HEK293 (cell line): Measurements from ENCODE around the gene WWOX.
A peak's percentile ranks its signal among the peaks of the same experiment; 100 is the strongest.

Experiments used
- CTCF ChIA-PET: fragments of 350-600 bp; formaldehyde crosslinking; extraction: SDS; loops from one replicate; lab custom pipeline; 2021; ENCODE audit warnings: antibody characterized with exemption; lab: Yijun Ruan, JAX
- POLR2A ChIA-PET: fragments of 300-600 bp; formaldehyde crosslinking; extraction: SDS; loops from one replicate; lab custom pipeline; 2020; ENCODE audit warnings: antibody characterized with exemption, inconsistent platforms; lab: Yijun Ruan, JAX
- H3K27ac ChIP-seq: fragments of 200-500 bp; sonication (Bioruptor generic); 2 replicates; pipeline ENCODE4 v1.5.1; 2014; ENCODE audit warnings: low read depth, low read length, control low read depth, inconsistent platforms; ENCODE audit errors: extremely low read depth
- H3K36me3 ChIP-seq, 2 experiments: fragments of 200-500 bp in 1 of 2; sonication (Bioruptor generic) in 1 of 2; 1 replicate in 1 of 2; 2 replicates in 1 of 2; pipeline ENCODE4 v1.5.1; 2014 to 2017; ENCODE audit warnings: inconsistent platforms in 2 of 2, low read length in 2 of 2; ENCODE audit not compliant: control insufficient read depth in 2 of 2, insufficient read depth in 1 of 2
- H3K4me1 ChIP-seq: fragments of 200-500 bp; sonication (Bioruptor generic); 2 replicates; pipeline ENCODE4 v1.5.1; 2014; ENCODE audit warnings: mild to moderate bottlenecking, low read length, inconsistent platforms; ENCODE audit not compliant: control insufficient read depth, insufficient read depth
- H3K4me3 ChIP-seq: 2 replicates; pipeline ENCODE4 v1.5.1; 2011; ENCODE audit warnings: low read depth, mild to moderate bottlenecking, control low read depth, low read length, moderate library complexity
- H3K9me3 ChIP-seq: fragments of 200-500 bp; sonication (Bioruptor generic); 2 replicates; pipeline ENCODE4 v1.5.1; 2014; ENCODE audit warnings: low read depth, low read length, inconsistent platforms; ENCODE audit not compliant: control insufficient read depth, insufficient read depth
- CTCF ChIP-seq: fragments of 450-650 bp; formaldehyde crosslinking; IDR thresholded peaks from 2 replicates; pipeline ENCODE4 v1.5.1; 2016; ENCODE audit warnings: missing biosample characterization, missing genetic modification characterization
- ZBTB11 ChIP-seq: fragments of 450-650 bp; formaldehyde crosslinking; conservative IDR thresholded peaks from 2 replicates; pipeline ENCODE4 v1.5.1; 2016; ENCODE audit warnings: low read depth, missing biosample characterization, missing genetic modification characterization
- ZBTB21 ChIP-seq: fragments of 450-650 bp; formaldehyde crosslinking; IDR thresholded peaks from 2 replicates; pipeline ENCODE4 v1.5.1; 2017; ENCODE audit warnings: missing biosample characterization, missing genetic modification characterization
- ZFP37 ChIP-seq: fragments of 450-650 bp; formaldehyde crosslinking; IDR thresholded peaks from 2 replicates; pipeline ENCODE4 v1.5.1; 2016; ENCODE audit warnings: missing biosample characterization, missing genetic modification characterization
- ZNF10 ChIP-seq: fragments of 450-650 bp; formaldehyde crosslinking; IDR thresholded peaks from 2 replicates; pipeline ENCODE4 v1.5.1; 2017; ENCODE audit warnings: missing biosample characterization, missing genetic modification characterization
- ZNF140 ChIP-seq: fragments of 450-650 bp; formaldehyde crosslinking; IDR thresholded peaks from 2 replicates; pipeline ENCODE4 v1.5.1; 2016; ENCODE audit warnings: missing biosample characterization, missing genetic modification characterization
- ZNF18 ChIP-seq: fragments of 450-650 bp; formaldehyde crosslinking; IDR thresholded peaks from 2 replicates; pipeline ENCODE4 v1.5.1; 2016; ENCODE audit warnings: missing biosample characterization, missing genetic modification characterization
- ZNF184 ChIP-seq: fragments of 450-650 bp; IDR thresholded peaks from 2 replicates; pipeline ENCODE4 v1.5.1; 2018; ENCODE audit warnings: missing biosample characterization, mild to moderate bottlenecking, missing genetic modification characterization
- ZNF391 ChIP-seq: fragments of 450-650 bp; formaldehyde crosslinking; IDR thresholded peaks from 2 replicates; pipeline ENCODE4 v1.5.1; 2016; ENCODE audit warnings: low read depth, missing biosample characterization, missing genetic modification characterization, borderline replicate concordance
- ZNF501 ChIP-seq: fragments of 450-650 bp; formaldehyde crosslinking; IDR thresholded peaks from 2 replicates; pipeline ENCODE4 v1.5.1; 2016; ENCODE audit warnings: missing biosample characterization, missing genetic modification characterization
- ZNF529 ChIP-seq: fragments of 450-650 bp; formaldehyde crosslinking; IDR thresholded peaks from 2 replicates; pipeline ENCODE4 v1.5.1; 2017; ENCODE audit warnings: missing genetic modification characterization, missing biosample characterization; ENCODE audit not compliant: insufficient replicate concordance
- ZNF530 ChIP-seq: fragments of 450-650 bp; formaldehyde crosslinking; IDR thresholded peaks from 2 replicates; pipeline ENCODE4 v1.5.1; 2016; ENCODE audit warnings: low read depth, missing biosample characterization, missing genetic modification characterization
- ZNF645 ChIP-seq: fragments of 450-650 bp; formaldehyde crosslinking; IDR thresholded peaks from 2 replicates; pipeline ENCODE4; 2016; ENCODE audit warnings: missing biosample characterization, missing genetic modification characterization
- ZNF654 ChIP-seq: fragments of 450-650 bp; formaldehyde crosslinking; IDR thresholded peaks from 2 replicates; pipeline ENCODE4 v1.5.1; 2016; ENCODE audit warnings: low read depth, missing biosample characterization, missing genetic modification characterization
- TF ChIP-seq, protein P1 (sequence below): fragments of 450-650 bp; formaldehyde crosslinking; IDR thresholded peaks from 2 replicates; pipeline ENCODE4 v1.5.1; 2016; ENCODE audit warnings: missing biosample characterization, missing genetic modification characterization

The WWOX gene

GRCh38 chr16:78502812-78503350 lies 403.4 kb downstream of the WWOX start:
- Histone ChIP-seq H3K4me1 (no peaks in the 10 kb centered on the region), H3K36me3 (no peaks in the 10 kb centered on the region), H3K27ac (no peak overlapping the region), H3K9me3 (no peaks in the 10 kb centered on the region), H3K4me3 (no peak overlapping the region)
- CTCF ChIA-PET: interaction anchor here (0.6 to 0.9 kb wide), 3 partner anchors 199 to 744 kb away, joined by 3 to 5 read pairs (median 4); no protein-coding TSS in a partner anchor
- TF ChIP-seq ZNF18 (tag by site-specific recombination) (no peak), ZNF391 (tag by site-specific recombination) (no peak), ZNF645 (tag by site-specific recombination) (no peak), ZNF10 (tag by site-specific recombination) (no peak), ZFP37 (tag by site-specific recombination) (no peak), ZNF530 (tag by site-specific recombination) (no peak), ZNF529 (tag by site-specific recombination) (no peak), ZBTB21 (tag by site-specific recombination) (no peak), ZBTB11 (tag by site-specific recombination) (no peak), ZNF140 (tag by site-specific recombination) (no peak), ZNF184 (tag by site-specific recombination) (no peak), ZNF501 (tag by site-specific recombination) (no peak)
- POLR2A ChIA-PET: no interaction called here

- H3K27ac ChIP-seq: no peak overlapping the region
- POLR2A ChIA-PET: no interaction called here
- no peak overlapping the region for H3K4me3 ChIP-seq
- no peaks in the 10 kb centered on the region for H3K36me3 ChIP-seq
- CTCF ChIA-PET: interaction anchor here (0.6 to 1.8 kb wide), 12 partner anchors 9 to 1935 kb away, joined by 3 to 5 read pairs (median 3); no protein-coding TSS in a partner anchor
- H3K9me3 ChIP-seq: no peaks in the 10 kb centered on the region
- H3K4me1 ChIP-seq: no peaks in the 10 kb centered on the region
- peak; percentile 41 for TF ChIP-seq ZNF654 (tag by site-specific recombination)
- 0 out of 2 replicates have a peak, but pooled peaks have one; percentile 22 for TF ChIP-seq CTCF (tag by site-specific recombination)
- TF ChIP-seq, protein P1, sequence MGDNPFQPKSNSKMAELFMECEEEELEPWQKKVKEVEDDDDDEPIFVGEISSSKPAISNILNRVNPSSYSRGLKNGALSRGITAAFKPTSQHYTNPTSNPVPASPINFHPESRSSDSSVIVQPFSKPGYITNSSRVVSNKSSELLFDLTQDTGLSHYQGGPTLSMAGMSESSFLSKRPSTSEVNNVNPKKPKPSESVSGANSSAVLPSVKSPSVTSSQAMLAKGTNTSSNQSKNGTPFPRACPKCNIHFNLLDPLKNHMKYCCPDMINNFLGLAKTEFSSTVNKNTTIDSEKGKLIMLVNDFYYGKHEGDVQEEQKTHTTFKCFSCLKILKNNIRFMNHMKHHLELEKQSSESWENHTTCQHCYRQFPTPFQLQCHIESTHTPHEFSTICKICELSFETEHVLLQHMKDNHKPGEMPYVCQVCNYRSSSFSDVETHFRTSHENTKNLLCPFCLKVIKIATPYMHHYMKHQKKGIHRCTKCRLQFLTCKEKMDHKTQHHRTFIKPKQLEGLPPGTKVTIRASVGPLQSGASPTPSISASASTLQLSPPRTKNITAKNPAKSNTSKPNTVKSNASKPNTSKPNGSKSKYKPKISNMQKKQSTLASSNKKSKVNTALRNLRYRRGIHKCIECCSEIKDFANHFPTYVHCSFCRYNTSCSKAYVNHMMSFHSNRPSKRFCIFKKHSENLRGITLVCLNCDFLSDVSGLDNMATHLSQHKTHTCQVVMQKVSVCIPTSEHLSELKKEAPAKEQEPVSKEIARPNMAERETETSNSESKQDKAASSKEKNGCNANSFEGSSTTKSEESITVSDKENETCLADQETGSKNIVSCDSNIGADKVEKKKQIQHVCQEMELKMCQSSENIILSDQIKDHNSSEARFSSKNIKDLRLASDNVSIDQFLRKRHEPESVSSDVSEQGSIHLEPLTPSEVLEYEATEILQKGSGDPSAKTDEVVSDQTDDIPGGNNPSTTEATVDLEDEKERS (tag by site-specific recombination): no peak
Observed at GRCh38 chr16:78503602-78504001, 404.1 kb downstream of the WWOX start.
